ENCODE measurements around the gene COX4I2.
A peak's percentile ranks its signal among the peaks of the same experiment; 100 is the strongest.

Gene COX4I2

GRCh38 chr20:31642837-31643236 lies 5.1 kb downstream of the COX4I2 start:
- POLR2A ChIA-PET: no interaction called here
- CTCF ChIA-PET: interaction anchor here (2.9 kb wide), 1 partner anchor 8 kb away, joined by 15 read pairs; no protein-coding TSS in a partner anchor

GRCh38 chr20:31643522-31643921 lies 5.8 kb downstream of the COX4I2 start:
- H3K36me3 ChIP-seq (ENCODE audit: control insufficient read depth in 2 of 2, insufficient read depth in 1 of 2, low read length in 2 of 2): no peaks in the 10 kb centered on the region
- ChIA-PET POLR2A (no interaction called here), CTCF (interaction anchor here (0.6 to 2.9 kb wide), 3 partner anchors 9 to 80 kb away, joined by 4 to 15 read pairs (median 12); partner anchors contain the start of gene BCL2L1)
- TF ChIP-seq ZNF544 (tag by site-specific recombination; IDR thresholded peaks at IDR 0.05) (no peak), PRDM10 (tag by site-specific recombination; IDR thresholded peaks at IDR 0.05) (no peak), ZNF624 (tag by site-specific recombination; IDR thresholded peaks at IDR 0.05) (no peak), PBX3 (CRISPR knock-in tag; IDR thresholded peaks at IDR 0.05) (no peak), ZSCAN23 (tag by site-specific recombination; IDR thresholded peaks at IDR 0.05) (no peak), GLIS2 (tag by site-specific recombination; IDR thresholded peaks at IDR 0.05) (no peak)
- H3K27ac ChIP-seq (ENCODE audit: extremely low read depth, low read depth, low read length): no peak overlapping the region
- no peak overlapping the region for H3K4me3 ChIP-seq (ENCODE audit: low read depth, low read length)
- H3K4me1 ChIP-seq (ENCODE audit: control insufficient read depth, insufficient read depth, low read length): no peaks in the 10 kb centered on the region
- H3K9me3 ChIP-seq (ENCODE audit: control insufficient read depth, insufficient read depth, low read depth, low read length): no peaks in the 10 kb centered on the region

More at GRCh38 chr20:31642837-31643236, 5.1 kb downstream of the COX4I2 start:
- H3K27ac ChIP-seq (ENCODE audit: extremely low read depth, low read depth, low read length): no peak overlapping the region
- TF ChIP-seq KLF1 (tag by site-specific recombination; IDR thresholded peaks at IDR 0.05) (no peak), ZNF621 (tag by site-specific recombination; IDR thresholded peaks at IDR 0.05) (no peak), ZBTB49 (tag by site-specific recombination; IDR thresholded peaks at IDR 0.05; ENCODE audit: low read depth) (no peak), PRDM1 (tag by site-specific recombination; IDR thresholded peaks at IDR 0.05) (peak; percentile 97), ZFP37 (tag by site-specific recombination; IDR thresholded peaks at IDR 0.05) (no peak), FEZF1 (tag by site-specific recombination; IDR thresholded peaks at IDR 0.05) (no peak), TRIM28 (IDR thresholded peaks at IDR 0.05; ENCODE audit: borderline replicate concordance, low read length) (no peak), WT1 (tag by site-specific recombination; IDR thresholded peaks at IDR 0.05) (no peak), SP3 (tag by site-specific recombination; IDR thresholded peaks at IDR 0.05) (no peak), ZBTB11 (tag by site-specific recombination; conservative IDR thresholded peaks at IDR 0.05; ENCODE audit: low read depth) (0 out of 2 replicates have a peak, but pooled peaks have one; percentile 16), ATF2 (tag by site-specific recombination; IDR thresholded peaks at IDR 0.05; ENCODE audit: low read depth) (no peak), ZNF623 (tag by site-specific recombination; IDR thresholded peaks at IDR 0.05) (no peak)
- H3K36me3 ChIP-seq (ENCODE audit: control insufficient read depth in 2 of 2, insufficient read depth in 1 of 2, low read length in 2 of 2): no peaks in the 10 kb centered on the region
- H3K4me1 ChIP-seq (ENCODE audit: control insufficient read depth, insufficient read depth, low read length): no peaks in the 10 kb centered on the region
- H3K9me3 ChIP-seq (ENCODE audit: control insufficient read depth, insufficient read depth, low read depth, low read length): no peaks in the 10 kb centered on the region
- H3K4me3 ChIP-seq (ENCODE audit: low read depth, low read length): no peak overlapping the region
